ENCODE data around the gene JAKMIP3. TPM values are rescaled to one million over a fixed set of nuclear protein-coding genes. Genes with fewer than 3 reads are reported as not detected.

JAKMIP3 gene
- total and polyA plus RNA-seq, 8 donors = 0.22 to 0.50 (median 0.37) TPM

DNA sequence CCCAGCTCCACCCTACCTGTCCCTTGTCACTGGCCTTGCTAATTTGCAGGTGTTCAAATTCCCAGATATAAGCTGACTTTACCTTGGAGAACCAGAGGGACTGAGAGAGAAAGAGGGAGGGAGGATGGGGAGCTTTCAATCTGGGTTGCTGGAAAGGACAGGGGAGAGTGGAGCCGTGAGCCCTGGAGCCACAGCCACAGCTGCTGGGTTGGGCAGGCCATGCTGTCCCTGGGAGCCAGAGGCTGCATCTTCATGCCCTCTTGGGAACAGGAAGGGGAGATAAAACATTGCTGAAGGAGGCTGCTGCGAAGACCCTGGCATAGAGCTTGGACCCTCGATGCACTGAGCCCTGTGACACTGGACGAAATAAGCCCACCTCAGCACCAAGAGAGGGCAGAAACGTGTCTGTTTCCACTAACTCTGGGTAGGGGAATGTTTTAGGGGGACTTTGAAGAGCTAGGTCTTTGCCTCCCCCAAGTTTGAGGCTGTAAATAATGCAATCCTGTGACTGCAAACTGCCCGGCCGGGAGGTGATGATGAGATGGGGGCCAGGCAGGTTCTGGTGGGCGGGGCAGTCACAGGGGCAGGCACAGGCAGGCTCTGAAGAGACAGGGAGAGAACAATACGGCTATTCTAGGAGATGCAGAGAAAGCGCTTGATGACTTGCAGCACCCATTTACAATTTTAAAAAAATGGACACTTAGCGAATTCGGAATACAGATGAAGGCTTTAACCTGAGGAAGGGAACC lies 5.8 kb upstream of the JAKMIP3 start:
- Histone ChIP-seq H3K27ac (no peak overlapping the region), H3K27me3 (peaks cover 0 to 76% of the 10 kb centered on the region in 2 donors), H3K36me3 (no peaks in the 10 kb centered on the region), H3K4me3 (no peak overlapping the region), H3K4me1 (no peaks in the 10 kb centered on the region), H3K9me3 (no peaks in the 10 kb centered on the region)
- TF ChIP-seq, protein P1, sequence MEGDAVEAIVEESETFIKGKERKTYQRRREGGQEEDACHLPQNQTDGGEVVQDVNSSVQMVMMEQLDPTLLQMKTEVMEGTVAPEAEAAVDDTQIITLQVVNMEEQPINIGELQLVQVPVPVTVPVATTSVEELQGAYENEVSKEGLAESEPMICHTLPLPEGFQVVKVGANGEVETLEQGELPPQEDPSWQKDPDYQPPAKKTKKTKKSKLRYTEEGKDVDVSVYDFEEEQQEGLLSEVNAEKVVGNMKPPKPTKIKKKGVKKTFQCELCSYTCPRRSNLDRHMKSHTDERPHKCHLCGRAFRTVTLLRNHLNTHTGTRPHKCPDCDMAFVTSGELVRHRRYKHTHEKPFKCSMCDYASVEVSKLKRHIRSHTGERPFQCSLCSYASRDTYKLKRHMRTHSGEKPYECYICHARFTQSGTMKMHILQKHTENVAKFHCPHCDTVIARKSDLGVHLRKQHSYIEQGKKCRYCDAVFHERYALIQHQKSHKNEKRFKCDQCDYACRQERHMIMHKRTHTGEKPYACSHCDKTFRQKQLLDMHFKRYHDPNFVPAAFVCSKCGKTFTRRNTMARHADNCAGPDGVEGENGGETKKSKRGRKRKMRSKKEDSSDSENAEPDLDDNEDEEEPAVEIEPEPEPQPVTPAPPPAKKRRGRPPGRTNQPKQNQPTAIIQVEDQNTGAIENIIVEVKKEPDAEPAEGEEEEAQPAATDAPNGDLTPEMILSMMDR (IDR thresholded peaks at IDR 0.05) = no peak
- DNase-seq (peak in 1 of 4 donors; percentile 32), ATAC-seq (no peak)
- intact Hi-C loops (cut with DNase I) = no loop called here

DNA sequence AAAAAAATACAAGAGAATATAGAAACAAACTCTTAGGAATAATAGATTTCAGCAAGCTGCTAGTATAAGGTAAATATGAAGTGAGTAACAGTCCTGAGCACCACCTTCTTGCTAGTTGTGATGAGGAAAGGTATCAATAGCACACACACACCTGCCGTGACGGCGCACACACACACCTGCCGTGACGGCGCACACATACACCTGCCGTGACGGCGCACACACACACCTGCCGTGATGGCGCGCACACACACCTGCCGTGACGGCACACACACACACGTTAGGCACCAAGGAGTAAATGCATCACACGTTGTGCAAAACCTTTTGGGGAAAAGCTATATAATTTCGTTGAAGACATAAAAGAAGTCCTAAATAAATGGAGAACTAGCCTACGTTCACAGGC lies 4.7 kb upstream of the JAKMIP3 start:
- Histone ChIP-seq H3K4me3 (no peak overlapping the region), H3K27me3 (peaks cover 0 to 76% of the 10 kb centered on the region in 2 donors), H3K4me1 (no peaks in the 10 kb centered on the region), H3K36me3 (no peaks in the 10 kb centered on the region), H3K27ac (no peak overlapping the region), H3K9me3 (no peaks in the 10 kb centered on the region)
- no peak for DNase-seq
- intact Hi-C loops (cut with DNase I) = no loop called here
- no peak for ATAC-seq
- TF ChIP-seq, protein P1 (IDR thresholded peaks at IDR 0.05) = no peak

GRCh38 chr10:132061465-132061864 lies 4.3 kb upstream of the JAKMIP3 start:
- Histone ChIP-seq H3K36me3 (no peaks in the 10 kb centered on the region), H3K4me3 (no peak overlapping the region), H3K9me3 (no peaks in the 10 kb centered on the region), H3K4me1 (no peaks in the 10 kb centered on the region), H3K27me3 (peaks cover 0 to 76% of the 10 kb centered on the region in 2 donors), H3K27ac (no peak overlapping the region)
- ATAC-seq (no peak), DNase-seq (no peak)
- TF ChIP-seq, protein P1 (IDR thresholded peaks at IDR 0.05) = no peak
- intact Hi-C loops (cut with DNase I) = no loop called here

DNA sequence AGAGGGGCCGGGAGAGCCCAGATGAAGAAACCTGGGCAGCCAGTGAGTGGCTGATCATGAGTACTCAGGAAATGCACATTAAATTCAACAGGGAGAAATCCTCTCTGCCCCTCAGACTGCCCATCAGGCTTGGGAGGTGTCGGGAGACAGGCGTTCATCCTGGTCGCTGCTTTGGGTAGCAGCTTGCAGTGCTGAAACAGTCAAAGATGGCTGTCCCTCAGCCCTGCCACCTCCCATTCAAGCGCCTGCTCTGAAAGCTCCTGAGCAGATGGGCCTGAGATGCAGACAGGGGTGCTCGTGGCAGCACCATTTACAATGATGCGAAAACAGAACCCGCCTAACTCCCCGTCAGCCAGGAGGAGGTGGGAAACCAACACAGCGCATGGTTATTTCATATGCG lies 3.6 kb upstream of the JAKMIP3 start:
- no peak for ATAC-seq
- no peaks in the 10 kb centered on the region for H3K4me1 ChIP-seq
- H3K4me3 ChIP-seq = no peak overlapping the region
- H3K36me3 ChIP-seq = no peaks in the 10 kb centered on the region
- no peak overlapping the region for H3K27ac ChIP-seq
- intact Hi-C loops (cut with DNase I) = no loop called here
- TF ChIP-seq, protein P1 (IDR thresholded peaks at IDR 0.05) = no peak
- peak in 1 of 4 donors; percentile 51 for DNase-seq
- H3K9me3 ChIP-seq = no peaks in the 10 kb centered on the region
- H3K27me3 ChIP-seq = peaks cover 0 to 74% of the 10 kb centered on the region in 2 donors

- Histone ChIP-seq H3K27me3 (peaks cover 0 to 67% of the 10 kb centered on the region in 2 donors), H3K27ac (no peak overlapping the region), H3K36me3 (no peaks in the 10 kb centered on the region), H3K9me3 (no peaks in the 10 kb centered on the region), H3K4me1 (no peaks in the 10 kb centered on the region), H3K4me3 (no peak overlapping the region)
- ATAC-seq (no peak), DNase-seq (peak in 1 of 4 donors; percentile 48)
- TF ChIP-seq, protein P1 (IDR thresholded peaks at IDR 0.05) = no peak
- intact Hi-C loops (cut with DNase I) = no loop called here
These were observed 2.9 kb upstream of the JAKMIP3 start for GRCh38 chr10:132062641-132063390.
